OCI-LY7 (cell line): ENCODE measurements around the gene NRF1. TPM values are rescaled to one million over a fixed set of nuclear protein-coding genes. Genes with fewer than 3 reads are reported as not detected.

Experiments used
- BruUV-seq: library from RNA; stranded (reverse); fragments of 400-500 nt; replicated peaks from 2 replicates; lab custom pipeline; 2021; lab: Mats Ljungman, UMichigan
- CTCF ChIA-PET: fragments of 300-600 bp; sonication (Branson Sonifier 250); formaldehyde crosslinking; loops from one replicate; lab custom pipeline; 2022; ENCODE audit warnings: antibody characterized with exemption; ENCODE audit not compliant: unreplicated experiment; lab: Charles Lee
- POLR2A ChIA-PET: fragments of 300-600 bp; sonication (Branson Sonifier 250); formaldehyde crosslinking; loops from one replicate; lab custom pipeline; 2022; ENCODE audit warnings: antibody characterized with exemption; lab: Charles Lee
- DNase-seq: peaks from one replicate; pipeline ENCODE4 v3.0.0-alpha.2; 2015; ENCODE audit warnings: low spot score
- H2AFZ ChIP-seq: fragments of 200-600 bp; sonication (generic), shearing (Covaris generic); 2 replicates; pipeline ENCODE4 v1.6.1; 2014; ENCODE audit warnings: mild to moderate bottlenecking, antibody characterized with exemption, low read length, moderate library complexity
- H3K27ac ChIP-seq: fragments of 200-600 bp; sonication (generic); 2 replicates; pipeline ENCODE4 v1.5.1; 2014; ENCODE audit warnings: mixed run types, low read depth, mild to moderate bottlenecking, moderate library complexity, low read length, inconsistent platforms; ENCODE audit not compliant: poor library complexity, severe bottlenecking
- H3K36me3 ChIP-seq: fragments of 200-600 bp; sonication (generic); 2 replicates; pipeline ENCODE4 v1.6.1; 2014; ENCODE audit warnings: mild to moderate bottlenecking, antibody characterized with exemption, low read length, moderate library complexity, mixed read lengths; ENCODE audit not compliant: insufficient read depth
- H3K4me1 ChIP-seq: fragments of 200-600 bp; sonication (generic); 2 replicates; pipeline ENCODE4 v1.5.1; 2014; ENCODE audit warnings: mild to moderate bottlenecking, low read length; ENCODE audit not compliant: insufficient read depth, poor library complexity, severe bottlenecking
- H3K4me2 ChIP-seq: fragments of 200-600 bp; sonication (generic); 2 replicates; pipeline ENCODE4 v1.6.1; 2014; ENCODE audit warnings: mild to moderate bottlenecking, low read length
- H3K4me3 ChIP-seq: fragments of 200-600 bp; sonication (generic); 2 replicates; pipeline ENCODE4 v1.5.1; 2014; ENCODE audit warnings: mild to moderate bottlenecking, low read depth, low read length; ENCODE audit not compliant: poor library complexity, severe bottlenecking
- H3K79me2 ChIP-seq: fragments of 200-600 bp; sonication (generic); 2 replicates; pipeline ENCODE4 v1.6.1; 2016; ENCODE audit warnings: low read depth, mild to moderate bottlenecking, low read length, moderate library complexity, mixed read lengths; ENCODE audit not compliant: insufficient read depth
- H3K9me2 ChIP-seq: fragments of 200-600 bp; sonication (generic); 2 replicates; pipeline ENCODE4 v1.6.1; 2016; ENCODE audit warnings: mild to moderate bottlenecking, low read length, mixed read lengths; ENCODE audit not compliant: insufficient read depth
- H3K9me3 ChIP-seq: fragments of 200-600 bp; sonication (generic); 2 replicates; pipeline ENCODE4 v1.6.1; 2014; ENCODE audit warnings: mild to moderate bottlenecking, mixed run types, low read length, mixed read lengths
- H4K20me1 ChIP-seq: fragments of 200-600 bp; sonication (generic); 2 replicates; pipeline ENCODE4 v1.6.1; 2014; ENCODE audit warnings: mild to moderate bottlenecking, antibody characterized with exemption, low read length, moderate library complexity, mixed read lengths; ENCODE audit not compliant: insufficient read depth
- CTCF ChIP-seq: fragments of 200-600 bp; sonication (generic); conservative IDR thresholded peaks from 2 replicates; pipeline ENCODE4 v1.5.1; 2014; ENCODE audit warnings: mild to moderate bottlenecking, antibody characterized with exemption, low read length, moderate library complexity, mixed read lengths
- EZH2phosphoT487 ChIP-seq: fragments of 200-600 bp; sonication (generic); IDR thresholded peaks from 2 replicates; pipeline ENCODE4 v1.6.1; 2018; ENCODE audit warnings: low read depth, borderline replicate concordance, mild to moderate bottlenecking, mixed run types, antibody characterized with exemption, low read length, moderate library complexity, mixed read lengths
- intact Hi-C: fragments of 100-400 bp; cut with micrococcal nuclease; formaldehyde crosslinking; loops from one replicate; pipeline ENCODE4 v1.10.0; 2022; ENCODE audit not compliant: unreplicated experiment
- total RNA-seq, 2 experiments: library from RNA; depleted of rRNA in 1 of 2; stranded (reverse); fragments of >200 nt in 1 of 2; shearing (Covaris generic) in 1 of 2; gene quantifications; 2 replicates each; pipeline ENCODE4 v1.2.3, GENCODE V29; 2014 to 2022

Gene NRF1
- total RNA-seq, 2 experiments from 2014 or later: 26.5 to 26.9 TPM

GRCh38 chr7:129778770-129779601, 167.5 kb downstream of the NRF1 start:
- no peaks in the 10 kb centered on the region for H3K79me2 ChIP-seq
- peaks cover 10% of the 10 kb centered on the region for H3K4me1 ChIP-seq
- H3K9me3 ChIP-seq: no peaks in the 10 kb centered on the region
- peak overlapping the region; percentile 69 for H3K4me3 ChIP-seq
- no peak overlapping the region for H2AFZ ChIP-seq
- intact Hi-C loops: no loop called here
- DNase-seq: no peak
- H3K4me2 ChIP-seq: peak overlapping the region; percentile 84
- TF ChIP-seq EZH2phosphoT487 (no peak), CTCF (peak; percentile 35; the same call in 1 of the 2 replicates)
- H4K20me1 ChIP-seq: no peaks in the 10 kb centered on the region
- H3K36me3 ChIP-seq: no peaks in the 10 kb centered on the region
- ChIA-PET CTCF (interaction anchor here (0.6 kb wide), 1 partner anchor 46 kb away, joined by 3 read pairs; no protein-coding TSS in a partner anchor), POLR2A (no interaction called here)
- H3K9me2 ChIP-seq: no peaks in the 10 kb centered on the region
- H3K27ac ChIP-seq: no peak overlapping the region
- no TSS peak for BruUV-seq

DNA sequence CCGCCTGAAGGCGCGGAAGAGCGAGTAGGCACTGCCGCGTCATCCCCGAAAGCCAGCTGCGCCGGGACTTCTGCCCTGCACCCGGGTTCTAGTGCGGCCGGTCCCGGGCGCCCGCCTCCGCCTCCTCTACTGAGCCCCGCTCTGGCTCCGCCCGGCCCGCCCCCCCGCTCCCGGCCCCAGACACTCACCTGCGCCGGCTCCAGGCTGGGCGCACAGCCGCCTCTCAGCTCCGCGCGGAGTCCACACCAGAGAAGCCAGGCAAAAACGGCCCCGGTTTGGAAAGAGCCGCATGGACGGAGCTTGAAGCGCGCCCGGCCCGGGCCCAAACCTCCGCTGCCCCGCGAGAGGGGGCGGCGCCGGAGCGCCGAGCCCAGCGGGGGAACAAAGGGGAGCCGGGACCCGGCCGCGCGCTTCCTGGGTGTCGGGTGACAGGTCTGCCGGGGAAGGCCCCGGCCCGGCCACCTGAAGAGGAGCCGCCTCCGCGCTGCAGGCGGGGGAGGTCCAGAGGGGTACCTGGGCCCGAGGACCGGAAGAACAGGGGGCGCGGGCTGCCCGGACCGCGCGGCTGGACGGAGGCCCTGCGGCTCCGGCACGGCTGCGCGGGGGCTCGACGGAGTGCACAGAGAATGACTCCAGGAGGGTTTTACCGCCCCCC, 168.2 kb downstream of the NRF1 start:
- H3K4me1 ChIP-seq: peaks cover 10% of the 10 kb centered on the region
- POLR2A ChIA-PET: no interaction called here
- peak; percentile 57 for DNase-seq

More for the DNA sequence above, 168.2 kb downstream of the NRF1 start:
- no peaks in the 10 kb centered on the region for H3K79me2 ChIP-seq
- CTCF ChIA-PET: interaction anchor here (0.6 kb wide), 1 partner anchor 45 kb away, joined by 3 read pairs; no protein-coding TSS in a partner anchor
- H3K4me2 ChIP-seq: peak overlapping the region; percentile 84
- H4K20me1 ChIP-seq: no peaks in the 10 kb centered on the region
- no peaks in the 10 kb centered on the region for H3K9me3 ChIP-seq
- H3K4me3 ChIP-seq: peak overlapping the region; percentile 69
- H3K36me3 ChIP-seq: no peaks in the 10 kb centered on the region
- H2AFZ ChIP-seq: peak overlapping the region; percentile 50; the same call in 1 of the 2 replicates
- intact Hi-C loops: no loop called here
- H3K9me2 ChIP-seq: no peaks in the 10 kb centered on the region
- no TSS peak for BruUV-seq
- TF ChIP-seq CTCF: no peak; the same call in 1 of the 2 replicates
- TF ChIP-seq EZH2phosphoT487: no peak
- H3K27ac ChIP-seq: no peak overlapping the region
